CD4-positive, alpha-beta T cell treated with Interferon gamma for 1 hour (primary cell): ENCODE measurements around the gene SIRT2.
"Not testable (repeated sequence)": the region's sequence is repeated elsewhere in the genome, so short reads cannot be mapped to it uniquely, and the experiment has no call there.

Source experiments
- DNase-seq: peaks from one replicate; pipeline ENCODE4 v3.0.0-alpha.2; 2020

SIRT2 gene

DNA sequence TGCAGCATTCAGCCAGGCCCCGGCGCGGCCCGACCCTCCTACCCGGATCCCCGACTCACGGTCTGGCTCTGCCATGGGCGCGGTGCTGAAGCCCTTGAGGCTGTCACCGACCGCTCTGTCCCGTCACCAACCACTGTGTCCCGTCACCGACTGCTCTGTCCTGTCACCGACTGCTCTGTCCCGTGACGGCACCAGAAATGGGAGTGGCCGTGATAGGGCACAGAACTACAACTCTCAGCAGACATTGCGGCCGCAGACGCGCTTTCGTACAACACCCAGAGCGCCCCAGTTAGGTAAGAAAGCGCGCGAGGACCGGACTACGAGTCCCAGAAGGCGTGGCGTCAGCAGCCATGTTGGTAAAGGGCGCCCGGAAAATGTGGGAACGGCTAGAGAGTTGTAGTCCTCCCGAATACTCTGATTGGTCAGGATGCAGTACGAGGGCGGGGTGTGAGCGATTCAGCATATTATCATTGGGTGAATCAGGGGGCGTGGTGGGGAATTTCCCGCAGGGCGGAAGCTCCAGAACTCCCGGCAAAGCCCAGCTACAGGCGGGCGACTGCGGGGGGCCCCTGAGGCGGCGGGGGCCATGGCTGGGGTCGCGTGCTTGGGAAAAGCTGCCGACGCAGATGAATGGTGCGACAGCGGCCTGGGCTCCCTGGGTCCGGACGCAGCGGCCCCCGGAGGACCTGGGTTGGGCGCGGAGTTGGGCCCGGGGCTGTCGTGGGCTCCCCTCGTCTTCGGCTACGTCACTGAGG, at the start of gene SIRT2, which contains the start of gene NFKBIB:
TSS of gene SIRT2 (minus strand) at position 172 of the 755 bp plus-strand sequence. CDS start at position 75, 97 bp downstream.
TSS of gene NFKBIB (plus strand) at position 523 of the 755 bp plus-strand sequence. CDS start at position 587, 64 bp downstream.
- DNase-seq: peak; percentile 100

DNA sequence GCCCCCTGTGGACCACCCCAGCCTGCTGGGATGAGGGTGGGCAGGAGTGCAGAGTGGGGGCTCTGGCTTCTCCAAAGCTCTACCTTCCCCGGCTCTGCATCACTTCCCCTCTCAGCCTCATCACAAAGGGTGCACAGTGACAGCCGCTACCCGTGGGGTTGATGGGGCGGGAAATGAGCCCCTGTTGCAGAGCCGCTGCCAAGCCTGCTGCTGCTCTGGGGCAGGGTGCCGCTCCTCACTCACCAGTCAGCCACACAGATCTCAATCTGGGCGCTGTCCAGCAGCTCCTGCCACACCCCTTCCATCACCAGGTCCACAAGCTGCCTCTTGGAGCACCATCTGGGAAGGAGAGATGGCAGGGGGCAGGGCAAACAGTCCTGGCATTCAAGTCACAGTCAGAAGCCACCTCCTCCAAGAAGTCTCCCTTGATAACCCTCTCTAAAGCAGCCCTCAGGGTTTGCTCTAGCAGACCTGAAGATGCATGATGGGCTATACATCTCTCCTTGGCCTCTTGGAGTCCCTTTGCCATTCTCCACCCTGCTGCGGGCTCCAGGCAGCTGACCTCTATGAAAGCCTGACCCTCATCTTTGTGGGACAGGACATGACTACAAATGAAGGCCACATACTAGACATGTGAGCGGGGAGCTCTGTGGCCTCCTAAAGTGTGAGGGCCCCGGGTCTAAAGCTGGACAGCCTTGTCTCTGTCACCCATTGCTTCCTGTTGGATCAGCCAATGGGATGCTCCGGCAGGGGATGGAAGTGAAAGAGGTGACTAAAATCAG, 47.0 kb upstream of the SIRT2 start:
- no peak for DNase-seq

DNA sequence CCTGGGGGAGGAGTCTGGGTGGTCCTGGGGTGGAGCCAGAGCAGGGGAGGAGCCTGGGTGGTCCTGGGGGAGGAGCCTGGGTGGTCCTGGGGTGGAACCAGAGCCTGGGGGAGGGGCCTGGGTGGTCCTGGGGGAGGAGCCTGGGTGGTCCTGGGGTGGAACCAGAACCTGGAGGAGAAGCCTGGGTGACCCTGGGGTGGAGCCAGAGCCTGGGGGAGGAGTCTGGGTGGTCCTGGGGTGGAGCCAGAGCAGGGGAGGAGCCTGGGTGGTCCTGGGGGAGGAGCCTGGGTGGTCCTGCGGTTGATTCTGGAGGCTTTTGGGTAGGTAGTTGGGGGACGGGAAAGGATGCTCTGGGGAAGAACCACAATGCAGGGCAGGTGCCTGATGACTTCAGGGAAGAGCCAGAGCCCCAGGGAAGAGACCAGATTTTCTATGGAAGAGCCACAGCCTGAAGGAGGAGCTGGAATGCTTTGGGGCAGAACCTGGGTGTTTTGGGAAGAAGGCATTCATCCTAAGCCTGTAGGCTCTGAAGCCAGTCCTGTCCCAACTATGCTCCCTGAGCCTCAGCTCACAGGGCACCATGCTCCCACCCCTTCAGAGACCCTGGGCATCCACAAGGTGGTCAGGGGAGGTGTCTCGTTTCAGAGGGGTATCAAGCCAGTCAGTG, 46.3 kb upstream of the SIRT2 start:
- no peak for DNase-seq

DNA sequence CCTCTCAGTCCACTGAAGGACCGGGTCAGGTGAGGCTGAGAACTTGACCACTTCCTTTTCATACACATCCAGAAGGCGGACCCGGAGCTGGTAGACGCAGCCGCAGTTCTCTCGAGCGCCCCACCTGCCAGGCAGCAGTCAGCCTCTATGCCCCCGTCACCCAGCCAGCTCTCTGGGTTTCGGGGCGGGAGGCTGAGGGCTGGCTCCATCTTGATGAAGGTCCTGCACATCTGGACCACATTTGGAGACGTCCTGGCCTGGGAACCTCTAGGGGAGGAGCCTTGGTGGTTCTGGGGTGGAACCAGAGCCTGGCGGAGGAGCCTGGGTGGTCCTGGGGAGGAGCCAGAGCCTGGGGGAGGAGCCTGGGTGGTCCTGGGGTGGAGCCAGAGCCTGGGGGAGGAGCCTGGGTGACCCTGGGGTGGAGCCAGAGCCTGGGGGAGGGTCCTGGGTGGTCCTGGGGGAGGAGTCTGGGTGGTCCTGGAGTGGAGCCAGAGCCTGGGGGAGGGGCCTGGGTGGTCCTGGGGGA, 45.6 kb upstream of the SIRT2 start:
- no peak for DNase-seq

DNA sequence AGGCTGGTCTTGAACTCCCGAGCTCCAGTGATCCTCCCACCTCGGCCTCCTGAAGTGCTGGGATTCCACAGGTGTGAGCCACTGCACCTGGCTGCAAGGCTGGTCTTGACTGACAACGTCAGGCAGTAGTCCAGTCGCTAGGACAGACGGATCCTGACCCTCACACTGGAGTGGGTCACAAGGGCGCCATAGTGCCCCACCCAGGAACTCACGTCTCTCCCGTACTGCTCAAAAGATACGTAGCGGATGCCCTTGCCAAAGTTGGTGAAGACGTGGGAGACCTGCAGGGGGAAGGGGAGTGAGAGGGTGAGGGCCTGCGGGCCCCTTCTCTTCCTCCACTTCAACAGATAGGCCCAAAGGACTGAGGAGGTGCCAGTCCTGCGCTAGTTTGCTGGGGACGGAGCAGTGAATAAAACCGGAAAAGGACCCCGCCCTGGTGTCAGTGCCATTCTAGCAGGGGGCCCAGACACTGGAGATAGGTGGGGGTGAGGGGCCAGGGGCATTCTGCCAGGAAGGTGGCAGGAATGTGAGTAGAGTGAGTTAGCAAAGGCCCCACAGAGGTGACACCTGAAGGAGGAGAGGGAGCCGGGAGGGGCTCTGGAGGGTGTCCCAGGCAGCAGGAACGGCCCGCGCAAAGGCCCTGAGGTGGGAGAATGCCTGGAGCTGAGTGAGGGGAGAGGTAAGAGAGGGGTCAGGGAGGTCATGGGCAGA, 43.2 kb upstream of the SIRT2 start:
- no peak for DNase-seq

DNA sequence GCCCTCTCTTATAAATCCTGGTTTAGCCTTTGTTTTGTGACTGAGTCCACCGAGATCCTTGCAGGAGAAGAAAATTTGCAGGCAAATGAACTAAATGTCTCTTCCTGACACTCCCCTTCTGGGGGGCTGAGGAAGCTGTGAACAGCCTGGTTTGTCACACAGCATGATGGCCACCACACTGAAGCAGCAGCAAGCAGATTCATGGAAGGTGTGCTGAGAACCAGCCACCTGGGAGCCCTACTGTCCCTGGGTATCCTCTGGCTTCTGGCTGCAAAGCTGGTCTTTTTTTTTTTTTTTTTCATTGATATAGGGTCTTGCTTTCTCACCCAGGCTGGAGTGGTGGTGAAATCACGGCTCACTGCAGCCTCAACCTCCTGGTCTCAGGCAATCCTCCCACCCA, 42.6 kb upstream of the SIRT2 start:
- DNase-seq: no peak

DNA sequence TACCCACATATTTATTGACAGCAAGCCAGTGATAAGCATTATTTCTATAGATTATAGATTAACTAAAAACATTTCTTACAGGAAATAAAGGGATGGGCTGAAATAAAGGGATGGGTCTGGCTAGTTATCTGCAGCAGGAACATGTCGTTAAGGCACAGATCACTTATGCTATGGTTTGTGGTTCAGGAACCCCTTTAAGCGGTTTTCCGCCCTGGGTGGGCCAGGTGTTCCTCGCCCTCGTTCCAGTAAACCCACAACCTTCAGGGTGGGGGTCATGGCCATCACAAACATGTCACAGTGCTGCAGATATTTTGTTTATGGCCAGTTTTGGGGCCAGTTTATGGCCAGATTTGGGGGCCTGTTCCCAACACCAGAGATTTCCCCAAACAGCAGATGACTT, 42.0 kb upstream of the SIRT2 start:
- not testable (repeated sequence) for DNase-seq

DNA sequence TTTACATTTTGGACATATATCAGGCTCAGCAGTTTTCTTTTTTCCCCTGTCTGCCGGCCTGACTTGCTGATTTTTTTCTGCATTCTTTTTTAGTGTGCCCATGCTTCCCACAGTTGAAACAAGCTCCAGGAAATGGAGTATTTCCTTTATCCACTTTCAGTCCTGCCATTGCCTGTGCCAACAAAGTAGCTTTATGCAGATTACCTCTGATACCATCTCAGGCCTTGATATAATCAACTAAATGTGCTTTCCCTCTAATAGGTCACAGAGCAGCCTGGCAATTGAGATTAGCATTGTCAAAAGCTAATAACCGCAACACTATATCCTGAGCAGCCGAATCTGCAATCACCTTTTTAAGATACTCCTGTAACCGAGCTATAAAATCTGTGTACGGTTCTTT, 40.5 kb upstream of the SIRT2 start:
- DNase-seq: no peak

DNA sequence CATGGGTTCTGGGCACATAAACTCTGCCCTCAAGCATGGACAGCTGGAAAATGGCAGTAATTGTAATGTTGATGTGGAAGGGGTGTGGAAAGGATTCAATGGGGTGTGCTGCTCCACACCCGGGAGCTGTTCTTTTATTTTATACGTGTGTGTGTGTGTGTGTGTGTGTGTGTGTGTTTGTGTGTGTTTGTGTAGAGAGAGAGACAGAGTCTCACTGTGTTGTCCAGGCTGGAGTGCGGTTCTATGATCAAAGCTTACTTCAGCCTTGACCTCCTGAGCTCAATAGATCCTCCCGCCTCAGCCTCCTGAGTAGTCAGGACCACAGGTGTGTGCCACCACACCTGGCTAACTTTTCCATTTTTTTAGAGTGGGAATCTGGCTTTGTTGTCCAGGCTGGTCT, 34.1 kb upstream of the SIRT2 start:
- DNase-seq: no peak

DNA sequence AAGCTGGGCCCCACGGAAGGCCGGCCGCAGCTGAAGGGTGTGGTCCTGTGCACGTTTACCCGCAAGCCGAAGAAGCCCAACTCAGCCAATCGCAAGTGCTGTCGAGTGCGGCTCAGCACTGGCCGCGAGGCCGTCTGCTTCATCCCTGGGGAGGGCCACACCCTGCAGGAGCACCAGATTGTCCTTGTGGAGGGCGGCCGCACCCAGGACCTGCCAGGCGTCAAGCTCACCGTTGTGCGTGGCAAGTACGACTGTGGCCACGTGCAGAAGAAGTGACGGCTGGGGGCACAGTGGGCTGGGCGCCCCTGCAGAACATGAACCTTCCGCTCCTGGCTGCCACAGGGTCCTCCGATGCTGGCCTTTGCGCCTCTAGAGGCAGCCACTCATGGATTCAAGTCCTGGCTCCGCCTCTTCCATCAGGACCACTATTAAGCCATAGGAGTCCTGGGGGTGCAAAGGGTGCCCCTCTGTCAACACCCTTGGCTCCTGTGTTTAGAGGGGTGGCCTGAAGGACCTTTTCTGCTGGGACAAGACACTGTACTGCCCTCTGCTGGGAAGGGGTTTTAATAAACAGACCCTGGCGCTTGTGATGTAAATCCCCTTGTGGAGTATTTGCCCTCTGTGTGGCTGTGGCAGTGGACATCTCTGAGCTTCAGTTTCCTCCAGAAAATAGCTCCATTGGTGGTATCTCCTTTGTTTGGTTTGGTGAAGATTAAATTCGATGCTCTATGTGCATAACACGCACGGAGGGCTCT, 33.2 kb upstream of the SIRT2 start:
- peak; percentile 32 for DNase-seq

DNA sequence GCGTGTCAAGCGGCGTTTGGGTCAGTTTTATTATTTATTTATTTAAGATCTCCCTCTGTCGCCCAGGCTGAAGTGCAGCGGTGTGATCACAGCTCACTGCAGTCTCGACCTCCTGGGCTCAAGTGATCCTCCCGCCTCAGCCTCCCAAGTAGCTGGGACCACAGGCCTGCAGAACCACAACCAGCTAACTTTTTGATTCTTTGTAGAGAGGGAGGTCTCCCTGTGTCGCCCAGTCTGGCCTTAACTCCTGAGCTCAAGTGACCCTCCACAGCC, 32.0 kb upstream of the SIRT2 start:
- DNase-seq: no peak

DNA sequence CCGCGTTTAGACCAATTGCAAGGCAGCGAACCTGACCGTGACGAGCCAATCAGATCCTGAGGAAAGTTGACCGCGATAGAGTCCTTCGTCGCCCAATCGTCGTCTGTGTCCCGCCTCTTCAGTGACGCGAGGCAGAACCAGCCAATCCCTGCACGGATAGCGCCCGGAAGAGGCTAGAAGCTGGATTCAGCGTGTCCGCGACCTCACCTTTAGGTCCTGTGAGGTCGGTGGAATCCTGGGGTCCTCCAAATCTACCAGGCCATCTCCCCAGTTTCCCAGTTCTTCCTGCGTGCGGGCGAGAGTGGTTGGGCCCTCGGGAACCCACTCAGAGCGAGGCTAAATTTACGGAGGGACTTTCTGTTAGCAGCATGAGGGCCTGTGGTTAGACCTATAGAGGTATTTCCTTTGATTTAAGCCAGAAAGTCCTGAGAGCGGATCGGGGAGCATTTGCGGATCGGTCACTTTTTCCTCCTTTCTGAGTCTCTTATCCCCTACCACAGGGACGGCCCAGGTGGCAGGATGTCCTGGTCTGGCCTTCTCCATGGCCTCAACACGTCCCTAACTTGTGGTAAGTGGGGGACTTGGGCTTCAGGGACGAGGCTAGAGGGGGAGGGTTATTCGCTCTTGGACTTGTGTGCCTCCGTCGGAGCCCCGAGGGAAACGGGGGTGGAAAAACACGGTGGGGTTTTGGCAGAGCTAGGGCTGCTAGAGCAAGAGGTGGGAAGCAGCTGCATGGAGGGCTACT, 31.5 kb upstream of the SIRT2 start, which contains the start of gene MRPS12:
TSS of gene MRPS12 (plus strand) at position 169 of the 745 bp plus-strand sequence. CDS start at position 520, 351 bp downstream.
- peak; percentile 99 for DNase-seq

DNA sequence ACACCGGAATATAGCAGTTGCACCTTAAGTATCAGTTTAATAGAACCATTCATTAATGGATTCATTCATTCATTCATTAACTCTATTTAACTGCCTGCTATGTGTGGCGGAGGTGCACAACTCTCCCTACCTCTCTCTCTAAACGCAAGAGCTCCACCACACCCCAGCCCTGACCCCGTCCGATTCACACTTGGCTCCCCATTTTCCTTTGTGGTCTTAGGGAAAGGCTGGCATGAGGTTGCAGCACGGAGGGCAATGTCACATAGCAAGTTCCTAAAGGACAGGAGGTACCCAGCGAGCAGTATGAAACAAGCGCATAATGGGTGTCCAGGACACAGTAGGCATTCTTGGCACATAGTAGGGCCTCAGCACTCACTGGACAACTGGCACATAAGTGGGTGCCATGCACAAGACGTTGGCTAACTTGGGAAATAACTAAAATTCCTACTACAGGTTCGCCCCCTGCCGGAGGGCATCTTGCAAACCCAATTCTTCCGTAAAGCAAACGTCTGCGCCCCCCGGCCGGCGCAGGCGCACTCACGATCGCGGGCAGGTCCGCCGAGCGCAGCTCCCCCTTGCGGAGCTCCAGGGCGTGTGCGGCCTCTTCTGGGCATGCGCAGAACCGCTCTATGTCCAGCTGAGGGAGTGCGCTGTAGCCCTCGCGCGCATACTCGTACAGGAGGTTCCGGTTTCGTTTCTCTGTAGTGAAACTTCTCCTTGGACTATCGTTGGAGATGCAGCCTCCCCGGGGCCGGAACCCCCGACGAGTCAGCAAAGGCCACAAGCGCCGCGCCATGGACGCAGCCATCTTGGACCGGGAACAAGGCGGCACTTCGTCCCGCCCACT, 30.7 kb upstream of the SIRT2 start, which contains the start of gene SARS2:
TSS of gene SARS2 (minus strand) at position 835 of the 847 bp plus-strand sequence. CDS start at position 808, 27 bp downstream.
- peak; percentile 93 for DNase-seq

DNA sequence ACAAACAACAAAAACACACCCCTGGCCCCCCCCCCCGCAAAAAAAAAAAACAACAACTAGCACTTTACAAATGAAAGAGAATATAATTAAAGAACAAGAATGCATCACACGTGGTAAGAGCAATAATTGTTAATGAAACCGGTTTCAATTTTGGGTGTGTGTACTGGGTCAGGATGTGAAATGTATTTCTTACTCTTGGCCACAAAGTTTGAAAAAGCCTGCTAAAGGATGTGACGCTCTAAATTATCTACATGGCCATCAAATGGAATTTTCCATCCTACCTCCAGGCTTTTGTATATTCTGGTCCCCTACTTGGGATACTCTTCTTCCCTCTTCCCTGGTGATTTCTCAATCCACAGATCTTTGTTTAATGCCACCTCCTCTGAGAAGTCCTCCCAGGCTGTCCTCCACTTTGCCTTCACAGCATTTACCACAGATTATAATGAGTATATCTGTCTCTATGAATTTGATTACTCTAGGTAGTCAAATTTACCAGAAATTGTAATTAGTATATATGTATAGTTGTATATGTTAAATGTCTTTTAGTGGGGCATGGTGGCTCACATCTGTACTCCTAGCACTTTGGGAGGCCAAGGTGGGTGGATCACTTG, 29.1 kb upstream of the SIRT2 start:
- DNase-seq: no peak

DNA sequence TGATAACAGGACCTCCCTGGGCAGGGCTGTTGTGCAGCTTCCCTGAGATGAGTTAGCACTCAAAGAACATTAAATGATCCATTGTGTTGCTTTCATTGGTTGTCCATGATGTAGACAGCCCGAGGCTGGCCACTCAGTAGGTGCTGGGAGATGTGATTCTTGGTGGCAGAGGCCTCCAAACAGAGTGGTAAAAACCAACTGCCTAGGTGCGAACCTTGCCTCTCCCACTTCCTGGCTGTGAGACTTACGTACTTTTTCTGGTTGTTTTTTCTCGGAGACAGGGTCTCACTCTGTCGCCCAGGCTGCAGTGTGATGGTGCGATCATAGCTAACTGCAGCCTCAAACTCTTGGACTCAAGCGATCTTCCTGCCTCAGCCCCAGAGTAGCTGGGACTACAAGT, 25.0 kb upstream of the SIRT2 start:
- peak; percentile 52 for DNase-seq

DNA sequence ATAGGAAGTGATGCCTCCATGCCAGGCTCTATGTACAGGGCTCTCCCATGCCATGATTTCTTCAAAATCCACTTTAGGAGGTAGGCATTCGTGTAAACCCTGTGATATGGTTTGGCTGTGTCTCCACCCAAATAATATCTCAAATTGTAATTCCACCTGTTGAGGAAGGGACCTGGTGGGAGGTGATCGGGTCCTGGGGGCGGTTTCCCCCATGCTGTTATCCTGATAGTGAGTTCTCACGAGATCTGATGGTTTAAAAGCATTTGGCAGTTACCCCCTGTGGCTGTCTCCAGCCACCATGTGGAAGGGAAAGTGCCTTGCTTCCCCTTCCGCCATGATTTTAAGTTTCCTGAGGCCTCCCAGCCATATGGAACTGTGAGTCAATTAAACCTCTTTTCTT, 23.1 kb upstream of the SIRT2 start:
- no peak for DNase-seq

DNA sequence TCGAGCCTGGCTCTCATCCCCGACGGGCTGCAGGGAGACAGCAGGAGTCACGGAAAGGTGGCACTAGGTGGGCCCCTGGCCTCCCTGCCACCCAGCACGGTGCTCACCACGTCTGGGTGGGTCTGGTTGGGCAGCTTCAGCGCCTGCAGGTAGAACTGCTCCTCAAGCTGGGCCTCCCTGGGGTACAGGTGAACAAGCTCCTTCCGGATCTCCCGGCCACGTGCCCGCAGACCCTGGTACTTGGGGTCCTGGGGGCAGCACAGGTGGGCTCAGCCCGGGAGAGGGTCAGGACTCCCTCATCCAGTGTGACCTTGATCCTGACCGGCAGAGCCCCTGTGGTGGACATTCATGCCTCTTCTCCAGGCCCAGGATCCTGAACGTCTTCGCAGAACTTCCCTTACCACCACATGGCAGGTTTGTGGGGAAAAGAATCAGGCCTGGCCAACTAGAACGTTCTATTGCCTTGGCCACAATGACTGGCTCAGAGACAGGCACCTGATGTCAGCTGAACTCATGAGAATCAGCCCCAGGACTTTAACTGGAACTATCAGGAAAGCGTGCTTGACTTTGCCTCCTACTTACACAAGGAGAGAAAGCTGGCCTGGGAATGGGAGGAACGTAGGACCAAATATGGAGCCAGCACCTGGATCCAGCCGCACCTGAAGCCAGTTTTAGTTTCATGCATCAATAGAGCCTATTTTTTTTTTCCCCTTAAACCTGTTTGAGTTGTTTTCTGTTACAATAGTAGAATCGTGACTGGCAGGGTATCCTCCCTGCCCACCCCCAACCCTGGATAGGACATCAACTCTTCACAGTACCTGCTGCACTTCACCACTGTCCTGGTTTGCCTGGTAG, 22.2 kb upstream of the SIRT2 start:
- DNase-seq: no peak

DNA sequence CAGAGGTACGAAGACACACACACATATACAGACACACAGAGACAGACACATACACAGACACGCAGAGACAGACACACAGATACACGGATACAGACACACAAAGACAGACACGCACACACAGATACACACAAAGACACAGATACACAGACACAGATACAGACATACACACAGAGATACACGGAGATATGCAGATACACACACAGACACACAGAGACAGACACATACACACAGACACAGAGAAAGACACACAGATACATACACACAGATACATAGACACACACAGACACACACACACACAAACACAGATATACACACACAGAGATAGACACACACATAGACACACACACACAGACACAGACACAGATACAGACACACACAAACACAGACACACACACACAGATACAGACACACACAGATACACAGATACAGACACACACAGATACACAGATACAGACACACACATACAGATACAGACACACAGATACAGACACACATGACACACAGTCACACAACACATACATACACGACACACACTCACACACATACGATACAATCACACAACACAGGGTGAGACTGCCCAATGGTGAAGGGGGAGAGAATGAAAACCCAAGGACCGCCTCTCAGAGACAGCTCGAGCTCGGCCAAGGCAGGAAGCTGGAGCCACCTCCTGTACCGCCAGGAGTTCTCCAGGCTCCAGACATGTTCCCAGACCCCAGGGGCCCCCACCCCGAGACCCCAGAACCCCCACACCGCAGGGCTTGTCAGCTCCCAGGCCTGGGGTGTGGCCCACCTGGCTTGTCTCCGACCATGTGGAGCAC, 21.4 kb upstream of the SIRT2 start:
- no peak for DNase-seq
